ENCODE measurements around the gene SPAG6.

DNA sequence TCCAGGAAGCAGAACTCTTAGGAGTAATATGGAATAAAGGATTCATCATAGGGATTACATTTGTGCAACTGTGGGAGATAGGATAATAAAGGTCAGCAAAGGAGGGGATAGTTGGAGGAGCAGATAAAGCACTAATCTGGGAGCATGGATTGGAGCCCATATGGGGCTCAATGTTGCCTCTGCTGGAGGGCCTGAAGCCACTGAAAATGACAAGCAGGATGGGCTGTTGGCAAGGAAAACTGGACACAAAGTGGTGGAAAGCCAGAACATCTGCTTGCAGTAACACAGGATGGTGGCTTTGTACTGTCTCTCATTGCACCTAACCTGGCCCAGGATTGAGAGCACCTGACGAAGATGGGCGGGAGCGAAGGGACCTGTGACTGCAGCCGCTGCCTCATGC is 44.1 kb upstream of the SPAG6 start:
- TF ChIP-seq, protein P1, sequence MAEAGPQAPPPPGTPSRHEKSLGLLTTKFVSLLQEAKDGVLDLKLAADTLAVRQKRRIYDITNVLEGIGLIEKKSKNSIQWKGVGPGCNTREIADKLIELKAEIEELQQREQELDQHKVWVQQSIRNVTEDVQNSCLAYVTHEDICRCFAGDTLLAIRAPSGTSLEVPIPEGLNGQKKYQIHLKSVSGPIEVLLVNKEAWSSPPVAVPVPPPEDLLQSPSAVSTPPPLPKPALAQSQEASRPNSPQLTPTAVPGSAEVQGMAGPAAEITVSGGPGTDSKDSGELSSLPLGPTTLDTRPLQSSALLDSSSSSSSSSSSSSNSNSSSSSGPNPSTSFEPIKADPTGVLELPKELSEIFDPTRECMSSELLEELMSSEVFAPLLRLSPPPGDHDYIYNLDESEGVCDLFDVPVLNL (CRISPR knock-in tag; IDR thresholded peaks at IDR 0.05; ENCODE audit: borderline replicate concordance, low read depth): no peak
- TF ChIP-seq ZNF232 (CRISPR knock-in tag; IDR thresholded peaks at IDR 0.05): no peak
- no peak for TF ChIP-seq CTCF (IDR thresholded peaks at IDR 0.05)
- TF ChIP-seq NFE2L1 (CRISPR knock-in tag; IDR thresholded peaks at IDR 0.05): no peak
- TF ChIP-seq MLX (CRISPR knock-in tag; IDR thresholded peaks at IDR 0.05): no peak
- TF ChIP-seq, protein P2, sequence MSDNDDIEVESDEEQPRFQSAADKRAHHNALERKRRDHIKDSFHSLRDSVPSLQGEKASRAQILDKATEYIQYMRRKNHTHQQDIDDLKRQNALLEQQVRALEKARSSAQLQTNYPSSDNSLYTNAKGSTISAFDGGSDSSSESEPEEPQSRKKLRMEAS (CRISPR knock-in tag; IDR thresholded peaks at IDR 0.05): no peak
- no peak for TF ChIP-seq ZNF425 (CRISPR knock-in tag; conservative IDR thresholded peaks at IDR 0.05)
- TF ChIP-seq ELF4 (CRISPR knock-in tag; IDR thresholded peaks at IDR 0.05; ENCODE audit: low read depth): no peak
- TF ChIP-seq ESRRA (CRISPR knock-in tag; IDR thresholded peaks at IDR 0.05; ENCODE audit: borderline replicate concordance): no peak

All from WTC11 (cell line).